GM06990 (cell line): ENCODE measurements around the gene TVP23A.

ENCODE experiments used
- DNase-seq: peaks from one replicate; pipeline ENCODE4 v3.0.0-alpha.2; 2011; ENCODE audit not compliant: insufficient read length; ENCODE audit errors: extremely low read depth
- H3K27me3 ChIP-seq: replicated peaks from 2 replicates; pipeline ENCODE4 v1.6.0; 2011; ENCODE audit warnings: low read length; ENCODE audit not compliant: control insufficient read depth, insufficient read depth
- H3K36me3 ChIP-seq: 2 replicates; pipeline ENCODE4 v1.5.1; 2011; ENCODE audit warnings: low read length; ENCODE audit not compliant: control insufficient read depth, insufficient read depth
- H3K4me3 ChIP-seq: replicated peaks from 2 replicates; pipeline ENCODE4 v1.5.1; 2011; ENCODE audit warnings: low read depth, mild to moderate bottlenecking, control low read depth, low read length
- TF ChIP-seq, protein P1 (sequence below): IDR thresholded peaks from 2 replicates; pipeline ENCODE4 v1.5.1; 2011; ENCODE audit warnings: low read length, control low read depth, mild to moderate bottlenecking, inconsistent platforms; ENCODE audit not compliant: insufficient read depth, poor library complexity, severe bottlenecking

Gene TVP23A

DNA sequence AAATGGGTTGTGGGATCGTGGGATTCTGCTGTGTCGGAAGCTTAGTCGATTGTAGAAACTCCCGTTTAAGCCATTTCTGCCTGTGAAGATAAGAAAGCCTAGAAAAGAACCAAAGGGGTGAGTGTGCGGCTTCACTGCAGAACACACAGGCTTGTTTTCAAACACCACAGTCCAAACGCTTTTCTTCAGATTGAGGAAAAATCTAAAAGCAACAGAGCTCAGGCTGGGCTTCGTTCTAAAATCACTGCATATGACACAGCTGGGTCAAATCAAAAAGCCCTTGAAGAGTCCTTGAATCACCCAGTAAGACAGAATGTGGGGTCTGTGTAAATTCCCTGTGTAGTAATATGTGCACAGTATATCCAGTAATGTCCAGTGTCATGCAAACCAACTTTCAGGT, 49.2 kb downstream of the TVP23A start:
- Histone ChIP-seq H3K27me3 (no peaks in the 10 kb centered on the region), H3K4me3 (no peak overlapping the region), H3K36me3 (peaks cover 5% of the 10 kb centered on the region; the same call in 1 of the 2 replicates)
- no peak for DNase-seq
- TF ChIP-seq, protein P1, sequence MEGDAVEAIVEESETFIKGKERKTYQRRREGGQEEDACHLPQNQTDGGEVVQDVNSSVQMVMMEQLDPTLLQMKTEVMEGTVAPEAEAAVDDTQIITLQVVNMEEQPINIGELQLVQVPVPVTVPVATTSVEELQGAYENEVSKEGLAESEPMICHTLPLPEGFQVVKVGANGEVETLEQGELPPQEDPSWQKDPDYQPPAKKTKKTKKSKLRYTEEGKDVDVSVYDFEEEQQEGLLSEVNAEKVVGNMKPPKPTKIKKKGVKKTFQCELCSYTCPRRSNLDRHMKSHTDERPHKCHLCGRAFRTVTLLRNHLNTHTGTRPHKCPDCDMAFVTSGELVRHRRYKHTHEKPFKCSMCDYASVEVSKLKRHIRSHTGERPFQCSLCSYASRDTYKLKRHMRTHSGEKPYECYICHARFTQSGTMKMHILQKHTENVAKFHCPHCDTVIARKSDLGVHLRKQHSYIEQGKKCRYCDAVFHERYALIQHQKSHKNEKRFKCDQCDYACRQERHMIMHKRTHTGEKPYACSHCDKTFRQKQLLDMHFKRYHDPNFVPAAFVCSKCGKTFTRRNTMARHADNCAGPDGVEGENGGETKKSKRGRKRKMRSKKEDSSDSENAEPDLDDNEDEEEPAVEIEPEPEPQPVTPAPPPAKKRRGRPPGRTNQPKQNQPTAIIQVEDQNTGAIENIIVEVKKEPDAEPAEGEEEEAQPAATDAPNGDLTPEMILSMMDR: no peak

DNA sequence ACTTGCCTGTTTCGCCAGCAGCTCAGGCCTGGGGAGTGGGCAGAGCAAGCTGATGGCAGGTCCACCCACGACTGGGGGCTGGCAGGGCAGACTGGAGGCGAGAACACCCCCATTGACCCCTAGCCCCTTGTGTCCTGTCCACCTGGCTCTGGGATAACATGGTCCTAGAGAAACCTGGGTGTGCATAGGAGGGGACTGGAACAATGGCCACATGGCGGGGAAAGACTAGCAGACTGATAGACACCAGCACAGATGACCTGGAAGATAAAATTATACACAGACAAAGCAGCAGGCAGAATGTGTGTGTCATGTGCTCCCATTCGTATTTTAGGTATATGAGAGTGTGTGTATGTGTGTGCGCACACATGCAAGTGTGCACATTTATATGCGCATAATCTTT, 51.5 kb downstream of the TVP23A start:
- DNase-seq: no peak
- TF ChIP-seq, protein P1: no peak
- Histone ChIP-seq H3K27me3 (no peaks in the 10 kb centered on the region), H3K36me3 (peaks cover 22% of the 10 kb centered on the region), H3K4me3 (no peak overlapping the region)

DNA sequence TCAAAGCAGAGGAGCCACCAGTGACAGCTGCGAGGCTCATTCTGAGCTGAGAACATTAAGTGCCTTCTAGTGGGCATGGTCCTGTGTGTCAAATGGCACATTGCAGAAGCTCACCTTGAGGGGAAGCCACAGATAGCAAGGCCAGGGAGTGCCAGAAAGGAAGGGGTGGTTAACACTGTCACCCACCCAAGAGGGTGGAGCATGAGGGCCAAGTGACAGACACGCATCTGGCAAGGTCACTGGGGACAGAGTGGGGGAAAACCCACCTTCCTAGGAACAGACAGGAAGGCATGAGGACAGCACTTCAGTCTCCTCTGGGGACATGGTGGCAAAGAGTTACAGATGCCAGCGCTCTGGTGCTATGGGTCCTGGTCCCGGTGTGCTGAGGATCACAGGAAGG, 52.8 kb downstream of the TVP23A start:
- H3K36me3 ChIP-seq: peaks cover 29% of the 10 kb centered on the region
- no peak for DNase-seq
- TF ChIP-seq, protein P1: no peak
- no peak overlapping the region for H3K4me3 ChIP-seq
- no peaks in the 10 kb centered on the region for H3K27me3 ChIP-seq

DNA sequence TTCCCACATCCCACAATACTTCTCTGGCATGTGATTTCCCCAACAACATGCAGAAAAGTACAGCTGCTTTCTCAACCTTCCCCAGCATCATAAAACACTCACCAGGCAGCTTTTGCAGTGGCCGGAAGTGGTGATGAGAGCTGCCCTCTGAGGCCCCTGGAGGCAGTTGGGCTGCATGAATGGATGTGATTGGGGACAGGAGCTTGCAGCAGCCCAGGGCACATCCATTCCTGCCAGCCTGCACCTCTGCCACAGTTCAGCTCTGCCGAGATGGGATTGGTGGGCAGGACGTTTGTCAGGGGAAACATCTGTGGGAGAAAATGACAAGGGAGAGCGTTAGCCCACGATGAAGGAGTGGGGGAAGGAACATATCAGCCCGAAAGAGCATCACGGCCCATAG, 55.1 kb downstream of the TVP23A start:
- Histone ChIP-seq H3K36me3 (peaks cover 34% of the 10 kb centered on the region), H3K4me3 (no peak overlapping the region), H3K27me3 (no peaks in the 10 kb centered on the region)
- no peak for DNase-seq
- TF ChIP-seq, protein P1: no peak

DNA sequence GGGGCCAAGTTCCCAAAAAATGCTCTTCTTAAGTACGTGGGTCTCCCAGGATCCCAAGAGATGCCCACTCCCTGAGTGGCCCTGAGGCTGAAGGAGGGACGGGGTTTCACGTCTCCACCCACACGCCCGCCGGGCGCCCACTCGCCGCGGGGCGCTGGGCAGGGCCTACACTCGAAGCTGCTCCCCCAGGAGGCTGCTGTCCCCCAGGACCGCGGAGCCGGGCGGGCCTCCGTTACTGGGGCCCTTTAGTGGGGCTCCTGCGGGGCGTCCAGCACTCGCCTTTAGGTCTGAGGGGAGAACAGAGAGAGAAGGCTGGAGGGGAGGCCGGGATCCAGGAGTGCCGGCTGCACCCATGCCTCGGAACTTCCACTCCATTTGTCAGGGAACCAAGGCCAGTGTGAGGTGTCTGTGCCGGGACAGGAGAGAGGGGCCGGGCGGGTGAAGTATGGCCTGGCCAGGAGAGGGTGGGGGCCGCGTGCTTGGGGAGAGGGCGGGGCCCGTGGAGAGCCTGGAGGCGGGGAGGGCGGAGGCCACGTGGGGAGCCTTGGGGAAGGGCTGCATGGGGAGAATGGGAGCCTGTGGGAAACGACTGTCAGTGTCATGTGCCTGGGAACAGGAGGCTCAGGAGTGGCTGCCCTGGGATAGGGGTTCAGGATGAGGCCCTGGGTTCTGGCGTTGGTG, 56.1 kb downstream of the TVP23A start:
- Histone ChIP-seq H3K4me3 (no peak overlapping the region), H3K27me3 (no peaks in the 10 kb centered on the region), H3K36me3 (peaks cover 42% of the 10 kb centered on the region)
- DNase-seq: no peak
- TF ChIP-seq, protein P1: no peak

DNA sequence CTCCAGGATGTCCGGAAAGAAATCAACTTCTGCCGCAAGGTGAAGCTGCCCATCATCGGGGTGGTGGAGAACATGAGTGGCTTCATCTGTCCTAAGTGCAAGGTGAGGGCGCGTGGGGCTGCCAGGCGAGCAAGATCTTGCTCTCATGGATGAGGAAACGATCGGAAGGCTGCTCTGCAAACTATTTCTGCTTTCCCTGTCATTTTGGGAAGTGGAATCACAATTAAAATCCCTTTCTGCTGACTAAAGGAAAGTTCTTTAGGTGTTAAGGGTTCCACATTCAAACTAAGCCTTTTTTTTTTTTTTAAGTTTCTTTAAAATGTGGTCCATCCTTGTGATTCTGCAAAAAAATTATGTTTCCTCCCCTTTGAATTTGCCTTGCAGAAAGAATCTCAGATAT, 57.2 kb downstream of the TVP23A start:
- no peaks in the 10 kb centered on the region for H3K27me3 ChIP-seq
- H3K4me3 ChIP-seq: no peak overlapping the region
- no peak for DNase-seq
- peaks cover 46% of the 10 kb centered on the region for H3K36me3 ChIP-seq
- TF ChIP-seq, protein P1: no peak
